ENCODE data around the gene ABLIM3. TPM values are rescaled to one million over a fixed set of nuclear protein-coding genes. Genes with fewer than 3 reads are reported as not detected.

Gene ABLIM3
- total and polyA plus RNA-seq, 5 donors: 81.3 to 185 (median 159) TPM

DNA sequence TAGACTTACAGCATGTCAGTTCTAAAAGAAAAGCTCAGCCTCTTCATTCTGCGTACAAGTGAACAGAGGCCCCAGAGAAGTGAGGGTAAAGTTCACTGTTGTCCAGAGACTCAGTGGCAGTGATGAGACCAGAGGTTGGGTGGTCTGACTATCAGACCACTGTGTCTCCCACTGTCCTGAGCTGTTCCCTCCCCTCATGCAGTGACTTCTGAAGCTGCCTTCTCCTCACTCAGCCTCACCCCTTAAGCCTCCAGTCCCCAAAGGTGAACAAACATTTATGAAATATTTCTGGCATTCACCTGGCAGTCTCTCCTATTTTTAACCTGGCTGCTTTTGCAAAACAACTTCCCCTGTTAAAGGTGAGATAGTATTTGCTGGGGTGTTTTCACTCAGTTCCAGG lies 54.7 kb downstream of the ABLIM3 start:
- no peak overlapping the region for H3K4me3 ChIP-seq (ENCODE audit: low read length)
- peaks cover 13% of the 10 kb centered on the region for H3K4me1 ChIP-seq (ENCODE audit: control insufficient read depth, insufficient read depth, low read length)
- peak overlapping the region; percentile 91 for H3K27ac ChIP-seq (ENCODE audit: low read length)
- intact Hi-C loops (cut with DNase I): no loop called here
- no peak for ATAC-seq
- 66% methylated on average over 1 of the region's 1 CpG for WGBS
- H3K27me3 ChIP-seq (ENCODE audit: control insufficient read depth, insufficient read depth): no peaks in the 10 kb centered on the region
- no peak for DNase-seq
- H3K9me3 ChIP-seq (ENCODE audit: control insufficient read depth, low read length): no peaks in the 10 kb centered on the region

DNA sequence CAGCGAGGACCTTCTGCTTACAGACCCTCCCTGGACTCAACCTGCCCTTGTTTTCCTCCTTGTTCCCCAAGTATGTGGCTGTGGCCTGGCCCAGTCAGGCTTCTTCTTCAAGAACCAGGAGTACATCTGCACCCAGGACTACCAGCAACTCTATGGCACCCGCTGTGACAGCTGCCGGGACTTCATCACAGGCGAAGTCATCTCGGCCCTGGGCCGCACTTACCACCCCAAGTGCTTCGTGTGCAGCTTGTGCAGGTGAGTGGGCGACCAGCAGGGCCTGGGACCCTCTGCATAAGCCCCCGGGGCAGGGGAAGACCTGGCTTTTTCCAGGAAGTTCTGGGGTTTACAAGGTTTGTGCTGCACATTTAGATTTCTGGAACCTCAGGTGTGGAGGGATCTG lies 56.9 kb downstream of the ABLIM3 start:
- H3K4me1 ChIP-seq (ENCODE audit: control insufficient read depth, insufficient read depth, low read length): peaks cover 15% of the 10 kb centered on the region
- H3K9me3 ChIP-seq (ENCODE audit: control insufficient read depth, low read length): no peaks in the 10 kb centered on the region
- ATAC-seq (no peak), DNase-seq (no peak)
- H3K4me3 ChIP-seq (ENCODE audit: low read length): no peak overlapping the region
- no peak overlapping the region for H3K27ac ChIP-seq (ENCODE audit: low read length)
- intact Hi-C loops (cut with DNase I): no loop called here
- H3K27me3 ChIP-seq (ENCODE audit: control insufficient read depth, insufficient read depth): no peaks in the 10 kb centered on the region
- 94% methylated on average over 9 of the region's 9 CpGs for WGBS

DNA sequence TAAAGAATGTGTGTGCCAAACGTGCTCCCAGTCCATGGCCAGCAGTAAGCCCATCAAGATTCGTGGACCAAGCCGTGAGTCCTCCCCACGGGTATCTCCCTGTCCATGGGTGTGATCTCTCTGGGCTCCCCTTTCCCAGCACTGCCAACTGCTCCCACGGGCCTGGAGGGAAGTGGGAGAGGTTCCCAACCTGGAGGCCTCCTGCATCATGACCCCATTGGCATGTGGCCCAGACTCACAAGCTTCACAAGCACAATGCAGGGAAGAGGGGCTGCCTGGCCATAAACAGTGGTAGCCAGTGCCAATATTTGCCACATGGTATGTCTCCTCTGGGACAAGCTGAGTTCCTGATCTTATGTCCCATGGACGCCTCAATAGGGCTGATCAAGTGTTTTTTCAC lies 59.1 kb downstream of the ABLIM3 start:
- peak in 1 of 2 donors; percentile 17 for ATAC-seq
- H3K27me3 ChIP-seq (ENCODE audit: control insufficient read depth, insufficient read depth): no peaks in the 10 kb centered on the region
- no peaks in the 10 kb centered on the region for H3K9me3 ChIP-seq (ENCODE audit: control insufficient read depth, low read length)
- intact Hi-C loops (cut with DNase I): no loop called here
- no peak for DNase-seq
- peaks cover 21% of the 10 kb centered on the region for H3K4me1 ChIP-seq (ENCODE audit: control insufficient read depth, insufficient read depth, low read length)
- no peak overlapping the region for H3K4me3 ChIP-seq (ENCODE audit: low read length)
- peak overlapping the region; percentile 48 for H3K27ac ChIP-seq (ENCODE audit: low read length)
- 40% methylated on average over 6 of the region's 6 CpGs for WGBS

DNA sequence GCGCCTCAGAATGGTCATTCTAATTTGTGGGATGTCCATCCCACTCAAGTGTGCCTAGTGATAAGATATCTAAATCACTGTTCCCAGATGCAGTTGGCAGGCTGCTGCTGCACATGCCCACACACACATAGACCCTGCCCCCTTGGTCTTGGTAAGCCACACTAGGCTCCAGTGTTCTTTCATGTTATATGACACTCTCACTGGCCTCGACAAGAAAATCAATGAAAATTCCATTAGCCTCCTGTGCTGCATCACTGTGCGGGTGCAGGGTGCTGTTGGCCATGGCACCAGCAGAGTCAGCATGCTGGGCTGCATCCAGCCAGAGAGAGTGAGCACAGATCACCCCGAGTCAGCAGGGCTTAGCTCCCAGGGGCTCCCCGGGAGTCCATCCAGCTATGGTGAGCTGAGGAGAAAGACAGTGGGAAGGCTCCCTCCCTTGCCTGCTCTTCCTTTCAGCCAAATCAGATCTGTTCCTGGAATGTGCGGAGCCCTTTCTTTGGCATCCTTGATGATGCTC lies 59.9 kb downstream of the ABLIM3 start:
- H3K27me3 ChIP-seq (ENCODE audit: control insufficient read depth, insufficient read depth): no peaks in the 10 kb centered on the region
- no peaks in the 10 kb centered on the region for H3K9me3 ChIP-seq (ENCODE audit: control insufficient read depth, low read length)
- WGBS: 79% methylated on average over 6 of the region's 6 CpGs
- H3K4me1 ChIP-seq (ENCODE audit: control insufficient read depth, insufficient read depth, low read length): peaks cover 27% of the 10 kb centered on the region
- intact Hi-C loops (cut with DNase I): no loop called here
- H3K4me3 ChIP-seq (ENCODE audit: low read length): no peak overlapping the region
- ATAC-seq (no peak), DNase-seq (no peak)
- no peak overlapping the region for H3K27ac ChIP-seq (ENCODE audit: low read length)

DNA sequence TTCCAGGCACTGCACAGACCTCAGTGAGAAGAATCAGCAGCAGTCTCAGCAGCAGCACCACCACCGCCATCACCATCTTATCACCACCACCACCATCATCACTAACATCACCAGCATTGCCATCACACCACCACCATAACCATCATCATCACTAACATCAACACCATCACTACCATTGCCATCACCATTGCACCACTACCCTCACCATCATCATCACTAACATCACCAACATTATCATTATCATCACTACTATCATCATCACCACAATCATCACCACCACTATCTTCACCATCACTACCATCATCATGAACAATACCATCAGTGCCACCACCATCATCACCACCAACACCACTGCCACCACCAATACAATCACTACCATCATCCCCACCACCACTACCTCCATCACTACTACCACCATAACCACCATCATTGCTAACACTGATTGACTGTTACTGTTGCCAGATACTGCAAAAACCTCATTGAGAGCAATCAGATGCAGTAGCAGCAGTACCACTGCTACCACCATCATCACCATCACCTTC lies 61.7 kb downstream of the ABLIM3 start:
- no peak for ATAC-seq
- intact Hi-C loops (cut with DNase I): no loop called here
- Histone ChIP-seq H3K9me3 (ENCODE audit: control insufficient read depth, low read length) (no peaks in the 10 kb centered on the region), H3K27me3 (ENCODE audit: control insufficient read depth, insufficient read depth) (no peaks in the 10 kb centered on the region), H3K4me1 (ENCODE audit: control insufficient read depth, insufficient read depth, low read length) (peaks cover 32% of the 10 kb centered on the region), H3K4me3 (ENCODE audit: low read length) (no peak overlapping the region), H3K27ac (ENCODE audit: low read length) (no peak overlapping the region)
- no peak for DNase-seq
- WGBS: 98% methylated on average over 1 of the region's 1 CpG

DNA sequence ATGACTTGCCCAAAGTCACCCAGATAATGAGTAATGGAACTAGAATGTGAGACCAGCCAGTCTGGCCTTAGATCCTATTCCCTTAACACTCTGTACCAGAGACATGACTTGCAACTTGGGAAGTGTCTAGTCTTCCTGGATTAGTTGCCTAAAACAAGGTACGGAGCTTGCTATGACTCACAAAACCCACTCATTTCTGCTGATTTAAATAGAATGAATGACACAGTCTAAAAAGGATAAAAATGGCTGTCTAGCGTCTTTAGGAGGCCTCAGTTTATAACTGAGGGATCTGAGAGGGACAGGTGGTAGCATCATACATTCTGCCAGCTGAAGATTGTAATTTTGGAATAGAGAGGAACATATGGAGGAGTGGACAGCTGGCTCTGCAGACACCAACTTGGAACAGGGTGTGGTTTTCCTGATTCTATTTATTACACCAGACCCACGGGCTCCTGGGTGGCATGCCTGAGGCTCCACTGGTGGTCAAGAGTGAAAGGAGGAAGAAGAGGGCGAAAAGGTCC lies 62.7 kb downstream of the ABLIM3 start:
- WGBS: 71% methylated on average over 4 of the region's 4 CpGs
- Histone ChIP-seq H3K27me3 (ENCODE audit: control insufficient read depth, insufficient read depth) (no peaks in the 10 kb centered on the region), H3K4me3 (ENCODE audit: low read length) (no peak overlapping the region), H3K27ac (ENCODE audit: low read length) (no peak overlapping the region), H3K4me1 (ENCODE audit: control insufficient read depth, insufficient read depth, low read length) (peaks cover 33% of the 10 kb centered on the region), H3K9me3 (ENCODE audit: control insufficient read depth, low read length) (no peaks in the 10 kb centered on the region)
- intact Hi-C loops (cut with DNase I): no loop called here
- DNase-seq (no peak), ATAC-seq (no peak)

DNA sequence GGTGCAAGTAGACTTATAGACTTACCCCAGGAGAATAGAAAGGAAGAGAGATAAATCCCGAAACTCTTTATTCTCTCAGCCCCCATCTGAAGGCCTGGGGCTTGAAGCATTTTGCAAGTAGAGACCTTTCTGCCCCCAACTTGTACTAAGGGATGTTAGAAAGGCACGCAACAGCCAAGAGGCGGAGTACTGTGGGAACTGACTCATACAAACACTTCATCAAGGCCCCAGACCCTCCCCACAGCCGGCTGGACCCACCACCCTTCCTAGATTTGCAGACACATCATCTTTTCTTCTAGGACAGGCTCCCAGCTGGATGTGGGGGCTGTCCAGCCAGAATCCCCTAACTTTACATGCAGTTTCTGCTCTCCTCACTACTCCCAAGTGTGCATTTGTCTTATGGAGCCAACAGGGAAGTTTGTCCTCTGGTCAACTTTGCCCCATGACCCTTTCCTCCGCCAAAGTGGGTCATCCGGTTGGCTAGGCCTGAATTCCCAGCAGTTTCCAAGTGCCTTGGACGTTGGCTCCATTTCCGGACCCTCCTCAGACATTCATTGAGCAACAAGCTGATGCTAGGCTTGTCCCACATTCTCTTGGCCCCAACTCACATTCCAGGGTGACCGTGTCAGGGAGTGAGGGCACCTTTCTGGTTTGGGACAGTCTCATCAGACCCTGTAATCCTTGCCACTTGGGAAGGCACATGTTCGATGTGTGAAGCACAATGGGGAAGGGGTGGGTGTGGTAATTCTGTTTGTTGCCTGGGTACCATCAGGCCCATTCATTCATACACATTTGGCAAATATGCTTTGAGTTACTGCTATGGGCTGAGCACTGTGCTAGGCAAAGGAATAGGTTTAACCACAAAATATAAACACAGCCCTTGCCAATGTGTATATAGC lies 64.6 kb downstream of the ABLIM3 start:
- H3K27ac ChIP-seq (ENCODE audit: low read length): peak overlapping the region; percentile 77

DNA sequence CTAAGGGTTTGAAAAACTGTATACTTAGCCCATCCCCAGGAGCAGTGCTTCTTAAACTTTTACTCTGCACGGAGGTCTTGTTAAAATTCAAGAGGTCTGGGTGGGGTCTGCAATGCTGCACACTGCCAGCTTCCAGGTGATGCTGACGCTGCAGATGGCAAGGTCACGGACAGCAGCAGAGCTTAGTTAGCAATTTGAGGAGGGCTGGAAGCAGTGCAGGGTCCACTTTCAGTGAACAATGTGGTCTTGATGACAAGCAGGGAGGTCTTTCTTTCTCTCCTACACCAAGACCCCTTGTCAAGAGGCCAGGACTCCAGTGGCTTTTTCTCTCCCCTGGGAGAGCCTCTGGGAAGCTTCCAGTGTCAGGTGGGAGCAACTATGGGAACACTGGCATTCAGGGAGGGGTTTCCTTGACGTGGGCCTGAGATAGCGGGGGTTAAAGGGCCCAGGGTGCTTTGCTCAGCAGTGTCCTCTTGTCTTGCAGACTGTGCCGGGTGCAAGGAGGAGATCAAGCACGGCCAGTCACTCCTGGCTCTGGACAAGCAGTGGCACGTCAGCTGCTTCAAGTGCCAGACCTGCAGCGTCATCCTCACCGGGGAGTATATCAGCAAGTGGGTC lies 65.3 kb downstream of the ABLIM3 start:
- intact Hi-C loops (cut with DNase I): no loop called here
- Histone ChIP-seq H3K27ac (ENCODE audit: low read length) (peak overlapping the region; percentile 77), H3K27me3 (ENCODE audit: control insufficient read depth, insufficient read depth) (no peaks in the 10 kb centered on the region), H3K9me3 (ENCODE audit: control insufficient read depth, low read length) (no peaks in the 10 kb centered on the region), H3K4me1 (ENCODE audit: control insufficient read depth, insufficient read depth, low read length) (peaks cover 27% of the 10 kb centered on the region), H3K4me3 (ENCODE audit: low read length) (no peak overlapping the region)
- ATAC-seq (peak; percentile 33 to 66), DNase-seq (peak; percentile 61 to 79 (median 69))
- WGBS: 45% methylated on average over 10 of the region's 10 CpGs

More for the DNA sequence above, 64.6 kb downstream of the ABLIM3 start:
- WGBS: 45% methylated on average over 10 of the region's 10 CpGs
- intact Hi-C loops (cut with DNase I): no loop called here
- Histone ChIP-seq H3K9me3 (ENCODE audit: control insufficient read depth, low read length) (no peaks in the 10 kb centered on the region), H3K27me3 (ENCODE audit: control insufficient read depth, insufficient read depth) (no peaks in the 10 kb centered on the region), H3K4me3 (ENCODE audit: low read length) (no peak overlapping the region), H3K4me1 (ENCODE audit: control insufficient read depth, insufficient read depth, low read length) (peaks cover 30% of the 10 kb centered on the region)
- ATAC-seq (peak; percentile 76 to 84), DNase-seq (peak; percentile 82 to 84 (median 82))

DNA sequence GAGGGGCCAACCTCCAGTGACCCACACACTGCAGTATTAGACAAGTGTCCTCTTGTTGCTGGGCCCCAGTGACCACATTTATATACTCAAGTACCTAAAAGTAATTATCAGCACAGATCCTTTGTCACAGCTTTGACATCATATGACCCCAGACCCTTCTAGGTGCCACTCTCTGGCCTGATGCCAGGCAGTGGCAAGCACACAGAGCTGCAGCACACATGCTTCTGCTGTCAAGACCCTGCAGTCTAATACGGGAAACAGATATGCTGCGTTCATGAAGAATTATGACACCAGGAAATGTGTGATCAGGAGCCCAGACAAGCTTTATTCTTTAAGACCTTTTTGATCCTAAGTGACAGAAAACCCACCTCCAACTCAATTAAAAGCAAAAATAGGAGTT lies 66.5 kb downstream of the ABLIM3 start:
- DNase-seq (no peak), ATAC-seq (no peak)
- Histone ChIP-seq H3K27me3 (ENCODE audit: control insufficient read depth, insufficient read depth) (no peaks in the 10 kb centered on the region), H3K4me1 (ENCODE audit: control insufficient read depth, insufficient read depth, low read length) (peaks cover 31% of the 10 kb centered on the region), H3K27ac (ENCODE audit: low read length) (peak overlapping the region; percentile 39), H3K9me3 (ENCODE audit: control insufficient read depth, low read length) (no peaks in the 10 kb centered on the region), H3K4me3 (ENCODE audit: low read length) (no peak overlapping the region)
- intact Hi-C loops (cut with DNase I): no loop called here
- WGBS: 41% methylated on average over 2 of the region's 2 CpGs

DNA sequence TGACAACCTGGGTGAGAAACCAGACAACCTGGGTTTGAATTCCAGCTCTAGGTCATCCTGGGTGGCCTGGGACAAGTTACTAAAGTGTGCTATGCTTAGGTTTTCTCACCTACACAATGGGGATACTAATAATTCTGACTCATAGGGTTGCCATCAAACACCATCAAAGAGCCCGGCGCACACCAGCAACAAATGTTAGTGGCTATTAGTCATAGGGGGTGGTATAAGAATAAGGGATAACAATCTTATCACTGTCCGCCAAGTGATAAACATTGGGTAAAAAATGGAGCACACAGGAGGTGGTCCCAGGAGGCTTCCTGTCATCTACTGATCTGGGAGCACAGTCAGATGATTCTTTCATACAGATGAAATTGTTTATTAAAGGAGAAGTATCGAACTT lies 68.9 kb downstream of the ABLIM3 start:
- WGBS: 93% methylated on average over 4 of the region's 4 CpGs

More for the DNA sequence above, 68.9 kb downstream of the ABLIM3 start:
- Histone ChIP-seq H3K27me3 (ENCODE audit: control insufficient read depth, insufficient read depth) (no peaks in the 10 kb centered on the region), H3K4me3 (ENCODE audit: low read length) (no peak overlapping the region), H3K4me1 (ENCODE audit: control insufficient read depth, insufficient read depth, low read length) (peaks cover 27% of the 10 kb centered on the region), H3K9me3 (ENCODE audit: control insufficient read depth, low read length) (no peaks in the 10 kb centered on the region), H3K27ac (ENCODE audit: low read length) (no peak overlapping the region)
- ATAC-seq (no peak), DNase-seq (no peak)
- intact Hi-C loops (cut with DNase I): loop anchor here in 1 of 4 donors (10.0 kb wide), 1 partner anchor 45 kb away; no protein-coding TSS in a partner anchor

All from right cardiac atrium (tissue), 5 donors.